H1 (cell line): ENCODE results near the gene HRH1. TPM values are rescaled to one million over a fixed set of nuclear protein-coding genes. Genes with fewer than 3 reads are reported as not detected.

Experiments used
- CTCF ChIA-PET: fragments of 300-600 bp; sonication (Branson Sonifier 250); formaldehyde crosslinking; loops from one replicate; lab custom pipeline; 2021; ENCODE audit not compliant: partially characterized antibody; lab: Charles Lee
- POLR2A ChIA-PET: fragments of 300-600 bp; sonication (Branson Sonifier 250); formaldehyde crosslinking; loops from one replicate; lab custom pipeline; 2021; ENCODE audit warnings: inconsistent platforms; ENCODE audit not compliant: partially characterized antibody; lab: Charles Lee
- DNase-seq, 2 experiments: peaks; one replicate each; pipeline versions ENCODE4 v3.0.0 to v3.0.0-alpha.2; 2010 to 2022; ENCODE audit warnings: low spot score in 2 of 2, low read depth in 1 of 2, mixed read lengths in 1 of 2
- FAIRE-seq: peaks from 2 replicates; lab custom pipeline; 2011; peaks lifted over from hg19 to GRCh38; lab: Jason Lieb, UNC
- H2AFZ ChIP-seq: 2 replicates; pipeline ENCODE4 v1.8.1; 2012; ENCODE audit warnings: low read length, inconsistent platforms
- H2AK5ac ChIP-seq: 2 replicates; pipeline ENCODE4 v1.6.1; 2013; ENCODE audit warnings: low read depth, low read length
- H2BK120ac ChIP-seq: replicated peaks from 2 replicates; pipeline ENCODE3; 2013; ENCODE audit warnings: low read depth, low read length, inconsistent platforms
- H2BK12ac ChIP-seq: 2 replicates; pipeline ENCODE4 v1.6.1; 2013; ENCODE audit warnings: low read depth, low read length
- H2BK15ac ChIP-seq: 2 replicates; pipeline ENCODE4 v1.6.1; 2013; ENCODE audit warnings: low read length
- H2BK20ac ChIP-seq: 2 replicates; pipeline ENCODE4 v1.6.1; 2013; ENCODE audit warnings: low read length
- H2BK5ac ChIP-seq: 2 replicates; pipeline ENCODE4 v1.6.1; 2013; ENCODE audit warnings: low read depth, low read length
- H3K14ac ChIP-seq: 2 replicates; pipeline ENCODE4 v1.6.1; 2013; ENCODE audit warnings: inconsistent platforms; ENCODE audit not compliant: insufficient read length
- H3K18ac ChIP-seq: 2 replicates; pipeline ENCODE4 v1.6.1; 2013; ENCODE audit warnings: low read length; ENCODE audit errors: extremely low read depth
- H3K23ac ChIP-seq: 2 replicates; pipeline ENCODE4 v1.6.1; 2013; ENCODE audit warnings: inconsistent platforms; ENCODE audit not compliant: insufficient read length
- H3K23me2 ChIP-seq: 2 replicates; pipeline ENCODE4 v1.6.1; 2013; ENCODE audit warnings: low read depth, low read length
- H3K27ac ChIP-seq: 2 replicates; pipeline ENCODE4 v1.6.1; 2011; ENCODE audit warnings: low read depth, low read length, inconsistent platforms
- H3K27me3 ChIP-seq, 4 experiments: replicated peaks in 1 of 4; 1 replicate in 1 of 4; 2 replicates in 3 of 4; pipeline versions ENCODE4 v1.6.1 to v1.8.1; 2011 to 2013; ENCODE audit warnings: low read length in 3 of 4, mild to moderate bottlenecking in 3 of 4, inconsistent platforms in 2 of 4, mixed read lengths in 2 of 4, moderate library complexity in 1 of 4; ENCODE audit not compliant: control insufficient read depth in 3 of 4, insufficient read depth in 3 of 4; ENCODE audit errors: extremely low read depth in 1 of 4
- H3K36me3 ChIP-seq, 4 experiments: 2 replicates each; pipeline versions ENCODE4 v1.6.1 to v1.8.1; 2011 to 2013; ENCODE audit warnings: mild to moderate bottlenecking in 4 of 4, low read length in 3 of 4, moderate library complexity in 2 of 4, control low read depth in 1 of 4, inconsistent platforms in 1 of 4; ENCODE audit not compliant: insufficient read depth in 4 of 4, control insufficient read depth in 2 of 4
- H3K4ac ChIP-seq: replicated peaks from 2 replicates; pipeline ENCODE3; 2013; ENCODE audit warnings: low read length, low read depth, mixed read lengths, inconsistent platforms; ENCODE audit not compliant: insufficient read length
- H3K4me1 ChIP-seq, 4 experiments: replicated peaks in 1 of 4; 1 replicate in 1 of 4; 2 replicates in 3 of 4; pipeline versions ENCODE4 v1.6.1 to v1.8.1; 2011 to 2013; ENCODE audit warnings: low read length in 3 of 4, inconsistent platforms in 2 of 4, mixed read lengths in 1 of 4; ENCODE audit not compliant: insufficient read depth in 4 of 4, control insufficient read depth in 3 of 4
- H3K4me2 ChIP-seq, 2 experiments: 2 replicates each; pipeline versions ENCODE4 v1.6.1 to v1.8.1; 2011 to 2013; ENCODE audit warnings: low read depth in 2 of 2, low read length in 2 of 2, control low read depth in 1 of 2, inconsistent platforms in 1 of 2, mild to moderate bottlenecking in 1 of 2; ENCODE audit not compliant: insufficient read depth in 1 of 2
- H3K4me3 ChIP-seq, 4 experiments: fragments of 200-600, 300-600 bp in 1 of 4; sonication (generic), shearing (Covaris generic), sonication (Bioruptor Twin) in 1 of 4; 2 replicates each; pipeline versions ENCODE4 v1.5.1 to v1.8.1; 2011 to 2016; ENCODE audit warnings: low read length in 4 of 4, low read depth in 3 of 4, control low read depth in 2 of 4, inconsistent platforms in 2 of 4, mild to moderate bottlenecking in 2 of 4, mixed read lengths in 1 of 4, moderate library complexity in 1 of 4; ENCODE audit not compliant: insufficient read depth in 2 of 4; ENCODE audit errors: extremely low read depth in 1 of 4
- H3K56ac ChIP-seq: replicated peaks from 2 replicates; pipeline ENCODE3; 2013; ENCODE audit warnings: low read depth, mild to moderate bottlenecking, mixed read lengths, low read length, inconsistent platforms; ENCODE audit not compliant: insufficient read length
- H3K79me1 ChIP-seq: 2 replicates; pipeline ENCODE4 v1.6.1; 2013; ENCODE audit warnings: low read depth, low read length, control low read depth
- H3K79me2 ChIP-seq, 2 experiments: 2 replicates each; pipeline versions ENCODE4 v1.6.1 to v1.8.1; 2012 to 2013; ENCODE audit warnings: low read length in 2 of 2, mild to moderate bottlenecking in 2 of 2, inconsistent platforms in 1 of 2; ENCODE audit not compliant: insufficient read depth in 2 of 2, control insufficient read depth in 1 of 2
- H3K9ac ChIP-seq, 4 experiments: replicated peaks in 1 of 4; 1 replicate in 1 of 4; 2 replicates in 3 of 4; pipeline versions ENCODE4 v1.6.1 to v1.8.1; 2011 to 2013; ENCODE audit warnings: low read depth in 3 of 4, low read length in 3 of 4, control low read depth in 2 of 4, mild to moderate bottlenecking in 2 of 4, moderate library complexity in 2 of 4, inconsistent platforms in 1 of 4; ENCODE audit errors: extremely low read depth in 1 of 4
- H3K9me3 ChIP-seq, 2 experiments: 2 replicates each; pipeline versions ENCODE4 v1.6.1 to v1.8.1; 2012 to 2013; ENCODE audit warnings: mild to moderate bottlenecking in 2 of 2, moderate library complexity in 2 of 2, control low read depth in 1 of 2, inconsistent platforms in 1 of 2, low read depth in 1 of 2, low read length in 1 of 2, mixed read lengths in 1 of 2; ENCODE audit not compliant: insufficient read depth in 2 of 2
- H4K20me1 ChIP-seq, 2 experiments: replicated peaks in 1 of 2; 2 replicates each; pipeline versions ENCODE3 to v1.8.1; 2011 to 2013; ENCODE audit warnings: inconsistent platforms in 2 of 2, low read length in 2 of 2, mild to moderate bottlenecking in 1 of 2; ENCODE audit not compliant: insufficient read depth in 2 of 2, control insufficient read depth in 1 of 2
- H4K5ac ChIP-seq: 2 replicates; pipeline ENCODE4 v1.6.1; 2013; ENCODE audit warnings: low read length, low read depth, mixed read lengths, inconsistent platforms; ENCODE audit not compliant: insufficient read length
- H4K8ac ChIP-seq: 2 replicates; pipeline ENCODE4 v1.8.0; 2013; ENCODE audit warnings: mild to moderate bottlenecking, moderate library complexity, low read length, inconsistent platforms; ENCODE audit not compliant: insufficient read depth; ENCODE audit errors: extremely low read depth
- H4K91ac ChIP-seq: replicated peaks from 2 replicates; pipeline ENCODE3; 2013; ENCODE audit warnings: low read length, mixed read lengths, inconsistent platforms; ENCODE audit not compliant: insufficient read length
- CHD1 ChIP-seq: IDR thresholded peaks from 2 replicates; pipeline ENCODE4 v1.6.1; 2012; ENCODE audit warnings: low read depth, low read length, improper control_type of control experiment
- EGR1 ChIP-seq: IDR thresholded peaks from 2 replicates; pipeline ENCODE4 v1.6.1; 2011; ENCODE audit warnings: low read depth, low read length, borderline replicate concordance
- GABPA ChIP-seq: IDR thresholded peaks from 2 replicates; pipeline ENCODE4 v1.6.1; 2011; ENCODE audit warnings: mild to moderate bottlenecking, low read length, moderate library complexity, borderline replicate concordance; ENCODE audit not compliant: insufficient read depth
- MAFK ChIP-seq: IDR thresholded peaks from 2 replicates; pipeline ENCODE4 v1.6.1; 2012; ENCODE audit warnings: low read depth, mild to moderate bottlenecking, improper control_type of control experiment, low read length
- PHF8 ChIP-seq: fragments of 200-600 bp; sonication (generic); conservative IDR thresholded peaks from 2 replicates; pipeline ENCODE4 v1.7.1; 2012; ENCODE audit warnings: low read depth, mild to moderate bottlenecking, inconsistent platforms, low read length, moderate library complexity
- SAP30 ChIP-seq: fragments of 300-600 bp; sonication (generic); IDR thresholded peaks from 2 replicates; pipeline ENCODE4 v1.7.1; 2012; ENCODE audit warnings: low read length, moderate library complexity, mild to moderate bottlenecking, inconsistent platforms; ENCODE audit not compliant: insufficient read depth, insufficient replicate concordance
- SIRT6 ChIP-seq: IDR thresholded peaks from one replicate; pipeline ENCODE4 v1.7.1; 2012; ENCODE audit warnings: low read length, inconsistent platforms
- ZNF274 ChIP-seq: IDR thresholded peaks from 2 replicates; pipeline ENCODE4 v1.7.0; 2012; ENCODE audit warnings: low read length, borderline replicate concordance; ENCODE audit errors: extremely low read depth
- WGBS, 2 experiments: shearing (Covaris generic) in 1 of 2; methylation state at CpG; one replicate each; pipeline versions ENCODE4 v1.1.6 to v1.1.7; 2013 to 2015; ENCODE audit warnings: low lambda C conversion rate in 2 of 2, mixed read lengths in 2 of 2, inconsistent platforms in 1 of 2, low coverage in 1 of 2, missing lambda C conversion rate in 1 of 2; ENCODE audit not compliant: insufficient replicate concordance in 2 of 2, insufficient coverage in 1 of 2, insufficient read length in 1 of 2; ENCODE audit errors: extremely low coverage in 1 of 2, missing lambda C conversion rate in 1 of 2; 5-methylcytosine and 5-hydroxymethylcytosine counted together
- polyA plus RNA-seq, 7 experiments: library from polyadenylated mRNA; depleted of rRNA in 3 of 7; stranded (reverse) in 5 of 7; unstranded in 2 of 7; fragments of >200 nt in 5 of 7; fragments of 200-250 nt in 2 of 7; gene quantifications; 1 replicate in 5 of 7; 2 replicates in 1 of 7; 4 replicates in 1 of 7; pipeline versions ENCODE4 v1.2.1 to v1.2.3, GENCODE V29; 2011 to 2013; ENCODE audit warnings: missing spikeins in 2 of 7, mixed read lengths in 2 of 7
- total RNA-seq: library from RNA; stranded (reverse); fragmentation: NEBNext Ultra II Directional; extraction: Animal tissue kit (Norgen Biotek cat#: 25700); gene quantifications from 2 replicates; pipeline ENCODE4 v1.2.1, GENCODE V29; 2021
- TF ChIP-seq, protein P1 (sequence below): IDR thresholded peaks from 2 replicates; pipeline ENCODE4 v1.6.1; 2011; ENCODE audit warnings: low read length, improper control_type of control experiment

HRH1 gene
- total and polyA plus RNA-seq, 2 of the 8 experiments (the other 6 are each of a cell fraction or from before 2014, with no cell fraction given), result 0.11 TPM; not detected in 1

DNA sequence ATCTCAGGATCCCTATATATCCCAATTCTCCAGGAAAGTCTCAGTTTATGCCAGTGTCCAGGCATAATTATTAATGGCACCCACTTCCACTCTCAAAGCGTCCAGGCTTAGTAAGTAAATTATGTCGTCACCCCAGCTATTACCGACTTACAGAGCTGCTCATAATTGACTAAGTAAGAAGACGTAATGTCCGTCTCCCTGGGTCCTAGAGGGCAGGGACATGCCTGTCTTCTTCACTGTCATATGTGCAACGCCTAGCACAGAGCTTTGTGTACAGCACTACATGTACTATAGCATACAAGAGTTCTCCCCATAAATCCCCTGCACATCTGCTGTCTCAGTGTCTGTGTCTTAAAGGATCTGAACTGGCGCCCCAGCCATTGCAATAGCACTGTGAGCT, 23.9 kb upstream of the HRH1 start:
- H3K79me2 ChIP-seq, result no peaks in the 10 kb centered on the region
- no peaks in the 10 kb centered on the region for H3K36me3 ChIP-seq
- H3K27me3 ChIP-seq, result no peaks in the 10 kb centered on the region
- no peak overlapping the region for H2AFZ ChIP-seq
- 87% methylated on average over 7 of the region's 7 CpGs; no CpG with 5 or more reads in 1 of the 2 experiments for WGBS, 2 experiments
- H4K20me1 ChIP-seq, result no peaks in the 10 kb centered on the region
- no peak overlapping the region for H3K9ac ChIP-seq
- no peak overlapping the region for H3K14ac ChIP-seq
- no peak overlapping the region for H2BK120ac ChIP-seq
- no peaks in the 10 kb centered on the region; the same call in 1 of the 2 replicates for H3K23me2 ChIP-seq
- no peak overlapping the region for H3K23ac ChIP-seq
- no peak overlapping the region for H3K18ac ChIP-seq
- no peak overlapping the region for H2BK15ac ChIP-seq
- no peak overlapping the region for H4K91ac ChIP-seq
- peak overlapping the region; percentile 78; the same call in 1 of the 2 replicates for H4K8ac ChIP-seq
- ChIA-PET POLR2A (no interaction called here), CTCF (interaction anchor here (0.6 to 1.8 kb wide), 5 partner anchors 10 to 70 kb away, joined by 3 to 4 read pairs (median 4); no protein-coding TSS in a partner anchor)
- TF ChIP-seq, protein P1, sequence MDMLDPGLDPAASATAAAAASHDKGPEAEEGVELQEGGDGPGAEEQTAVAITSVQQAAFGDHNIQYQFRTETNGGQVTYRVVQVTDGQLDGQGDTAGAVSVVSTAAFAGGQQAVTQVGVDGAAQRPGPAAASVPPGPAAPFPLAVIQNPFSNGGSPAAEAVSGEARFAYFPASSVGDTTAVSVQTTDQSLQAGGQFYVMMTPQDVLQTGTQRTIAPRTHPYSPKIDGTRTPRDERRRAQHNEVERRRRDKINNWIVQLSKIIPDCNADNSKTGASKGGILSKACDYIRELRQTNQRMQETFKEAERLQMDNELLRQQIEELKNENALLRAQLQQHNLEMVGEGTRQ, result no peak
- no peak for TF ChIP-seq SAP30
- TF ChIP-seq EGR1, result no peak
- no peak for TF ChIP-seq SIRT6
- TF ChIP-seq MAFK, result no peak
- no peak for TF ChIP-seq GABPA
- TF ChIP-seq CHD1, result no peak
- TF ChIP-seq PHF8, result no peak
- no peak for TF ChIP-seq ZNF274
- no peaks in the 10 kb centered on the region for H3K4me1 ChIP-seq
- no peak overlapping the region for H3K4me2 ChIP-seq
- H2BK20ac ChIP-seq, result no peak overlapping the region
- H3K79me1 ChIP-seq, result no peaks in the 10 kb centered on the region
- no peak for FAIRE-seq
- H2BK5ac ChIP-seq, result no peak overlapping the region
- H3K4me3 ChIP-seq, result no peak overlapping the region
- no peak overlapping the region for H3K27ac ChIP-seq
- H2AK5ac ChIP-seq, result no peak overlapping the region
- no peak overlapping the region for H4K5ac ChIP-seq
- H3K56ac ChIP-seq, result no peak overlapping the region
- no peaks in the 10 kb centered on the region for H3K9me3 ChIP-seq
- H2BK12ac ChIP-seq, result no peak overlapping the region
- no peak overlapping the region for H3K4ac ChIP-seq
- DNase-seq, result no peak
